Ishikawa (cell line): ENCODE data around the gene EIF4E3.

Source experiments
- CEBPB ChIP-seq: IDR thresholded peaks from 2 replicates; pipeline ENCODE4 v1.6.1; 2012
- CREB1 ChIP-seq: IDR thresholded peaks from 2 replicates; pipeline ENCODE4 v1.6.1; 2012; ENCODE audit warnings: low read depth
- EGR1 ChIP-seq: IDR thresholded peaks from 2 replicates; pipeline ENCODE4 v1.6.1; 2012
- EP300 ChIP-seq: IDR thresholded peaks from 2 replicates; pipeline ENCODE4 v1.6.1; 2012; ENCODE audit warnings: borderline replicate concordance
- FOXM1 ChIP-seq: IDR thresholded peaks from 2 replicates; pipeline ENCODE4 v1.6.1; 2012; ENCODE audit warnings: low read depth, borderline replicate concordance
- NFIC ChIP-seq: IDR thresholded peaks from 2 replicates; pipeline ENCODE4 v1.6.1; 2012
- RAD21 ChIP-seq: IDR thresholded peaks from 2 replicates; pipeline ENCODE4 v1.6.1; 2012; ENCODE audit warnings: low read depth
- REST ChIP-seq: IDR thresholded peaks from 2 replicates; pipeline ENCODE4 v1.6.1; 2012; ENCODE audit warnings: low read depth, mild to moderate bottlenecking
- TAF1 ChIP-seq: IDR thresholded peaks from 2 replicates; pipeline ENCODE4 v1.6.1; 2012; ENCODE audit warnings: low read depth, mild to moderate bottlenecking
- TCF12 ChIP-seq: IDR thresholded peaks from 2 replicates; pipeline ENCODE4 v1.6.1; 2012; ENCODE audit warnings: low read depth
- TEAD4 ChIP-seq: IDR thresholded peaks from 2 replicates; pipeline ENCODE4 v1.6.1; 2012
- YY1 ChIP-seq: IDR thresholded peaks from 2 replicates; pipeline ENCODE4 v1.6.1; 2012; ENCODE audit warnings: low read depth
- ZBTB7A ChIP-seq: IDR thresholded peaks from 2 replicates; pipeline ENCODE4 v1.6.1; 2012; ENCODE audit warnings: low read depth
- TF ChIP-seq, protein P1 (sequence below): IDR thresholded peaks from 2 replicates; pipeline ENCODE4 v1.6.1; 2012
- TF ChIP-seq, protein P2 (sequence below): IDR thresholded peaks from 2 replicates; pipeline ENCODE4 v1.6.1; 2012

Gene EIF4E3

DNA sequence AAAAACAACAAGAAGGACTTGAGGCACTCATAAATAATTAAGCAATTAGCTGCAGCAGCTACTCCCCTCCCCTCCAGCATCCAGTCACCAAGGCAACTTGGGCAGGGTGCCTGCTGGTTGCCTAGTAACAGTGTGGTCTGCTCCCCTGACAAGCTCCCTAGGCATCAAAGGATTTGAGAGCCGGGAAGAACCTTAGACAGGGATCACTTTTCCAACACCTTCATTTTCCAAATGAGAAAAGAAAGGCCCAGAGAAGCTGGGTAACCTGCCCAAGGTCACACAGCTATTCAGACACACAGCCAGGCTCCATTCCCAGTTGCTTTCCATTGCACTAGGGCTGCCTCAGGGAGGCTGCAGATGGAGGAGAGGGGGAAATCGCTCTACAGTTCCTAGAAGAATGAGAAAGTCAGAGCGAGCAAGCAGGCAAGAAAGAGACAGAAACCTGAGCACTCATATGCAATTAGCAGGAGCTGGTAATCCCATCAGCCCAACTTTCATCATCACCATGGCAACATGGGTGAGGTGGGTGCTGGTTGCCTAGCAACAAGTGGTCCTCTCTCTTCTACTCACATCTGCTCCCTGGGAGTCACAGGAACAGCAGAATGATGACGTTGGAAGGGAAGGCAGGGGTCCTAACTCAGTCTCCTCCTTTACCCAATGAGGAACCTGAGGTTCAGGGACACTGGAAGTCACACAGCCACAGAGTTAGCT is 3.6 kb upstream of the EIF4E3 start:
- TF ChIP-seq ZBTB7A = no peak
- no peak for TF ChIP-seq NFIC
- no peak for TF ChIP-seq CREB1
- TF ChIP-seq TAF1 = no peak
- TF ChIP-seq, protein P1, sequence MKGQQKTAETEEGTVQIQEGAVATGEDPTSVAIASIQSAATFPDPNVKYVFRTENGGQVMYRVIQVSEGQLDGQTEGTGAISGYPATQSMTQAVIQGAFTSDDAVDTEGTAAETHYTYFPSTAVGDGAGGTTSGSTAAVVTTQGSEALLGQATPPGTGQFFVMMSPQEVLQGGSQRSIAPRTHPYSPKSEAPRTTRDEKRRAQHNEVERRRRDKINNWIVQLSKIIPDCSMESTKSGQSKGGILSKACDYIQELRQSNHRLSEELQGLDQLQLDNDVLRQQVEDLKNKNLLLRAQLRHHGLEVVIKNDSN = no peak
- TF ChIP-seq REST = no peak
- TF ChIP-seq TEAD4 = no peak
- no peak for TF ChIP-seq EP300
- no peak for TF ChIP-seq TCF12
- TF ChIP-seq CEBPB = no peak

DNA sequence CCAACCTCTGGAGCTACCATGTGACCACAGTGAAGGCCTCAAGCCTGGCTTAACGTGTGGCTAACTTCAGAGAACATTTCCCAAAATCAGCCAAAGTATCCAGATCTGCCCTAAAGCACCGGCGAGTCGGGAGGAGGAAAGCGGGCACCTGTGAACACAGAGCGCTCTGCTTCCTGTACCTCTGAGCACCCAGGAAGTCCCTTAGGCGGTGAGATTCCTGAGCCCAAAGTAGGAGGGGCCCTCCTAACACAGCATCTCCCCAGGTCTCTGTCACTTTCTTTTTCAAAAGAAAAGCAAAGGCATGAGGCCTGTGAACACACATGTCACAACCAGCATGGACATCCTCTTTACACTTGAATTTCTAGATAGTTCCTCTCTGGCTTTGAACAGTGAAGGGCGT is 944 bp upstream of the EIF4E3 start:
- no peak for TF ChIP-seq YY1
- no peak for TF ChIP-seq TEAD4
- TF ChIP-seq RAD21 = no peak
- no peak for TF ChIP-seq CREB1
- no peak for TF ChIP-seq FOXM1
- no peak for TF ChIP-seq TAF1
- TF ChIP-seq EP300 = no peak
- TF ChIP-seq, protein P1 = no peak
- TF ChIP-seq TCF12 = no peak
- no peak for TF ChIP-seq ZBTB7A
- TF ChIP-seq, protein P2, sequence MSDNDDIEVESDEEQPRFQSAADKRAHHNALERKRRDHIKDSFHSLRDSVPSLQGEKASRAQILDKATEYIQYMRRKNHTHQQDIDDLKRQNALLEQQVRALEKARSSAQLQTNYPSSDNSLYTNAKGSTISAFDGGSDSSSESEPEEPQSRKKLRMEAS = no peak
- no peak for TF ChIP-seq REST

GRCh38 chr3:71724584-71725270 is 475 bp downstream of the EIF4E3 start:
- TF ChIP-seq ZBTB7A = 0 out of 2 replicates have a peak, but pooled peaks have one; percentile 6
- no peak for TF ChIP-seq CREB1

DNA sequence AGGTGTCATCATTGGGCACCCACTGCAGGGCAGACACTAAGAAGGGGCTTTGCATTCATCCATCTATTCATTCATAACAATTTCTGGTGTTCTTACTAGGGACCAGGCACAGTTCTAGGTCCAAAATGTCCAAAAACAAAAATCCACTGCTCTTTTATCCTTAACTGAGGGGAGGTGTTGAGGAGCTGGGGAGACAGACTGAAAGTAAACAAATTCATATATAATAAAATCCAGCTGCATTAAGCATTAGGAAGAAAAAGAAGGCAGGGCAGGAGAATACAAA is 1.1 kb downstream of the EIF4E3 start:
- TF ChIP-seq FOXM1 (no peak), EP300 (no peak), TAF1 (no peak), TEAD4 (no peak), REST (no peak), TCF12 (no peak), EGR1 (no peak), RAD21 (no peak), CEBPB (no peak), CREB1 (no peak), ZBTB7A (no peak), NFIC (no peak), YY1 (no peak)
- TF ChIP-seq, protein P2 = no peak
- TF ChIP-seq, protein P1 = no peak
